Transverse colon (tissue), 4 donors: ENCODE results near the gene DNASE1. TPM values are rescaled to one million over a fixed set of nuclear protein-coding genes. Genes with fewer than 3 reads are reported as not detected.
"Not testable (repeated sequence)": the region's sequence is repeated elsewhere in the genome, so short reads cannot be mapped to it uniquely, and the experiment has no call there.

ENCODE experiments used
- DNase-seq: peaks from one replicate; pipeline ENCODE4 v3.0.0-alpha.2; 2019
- H3K27ac ChIP-seq, 4 donors: fragments of 200-600 bp; sonication (generic); 2 replicates each; pipeline ENCODE4 v1.5.1; 2016 to 2018; ENCODE audit warnings: inconsistent platforms in 4 of 4
- H3K27me3 ChIP-seq: fragments of 200-600 bp; sonication (generic); 2 replicates; pipeline ENCODE4 v1.5.1; 2017; ENCODE audit warnings: inconsistent platforms
- H3K36me3 ChIP-seq, 4 donors: fragments of 200-600 bp; sonication (generic); 2 replicates each; pipeline ENCODE4 v1.5.1; 2017 to 2019; ENCODE audit warnings: inconsistent platforms in 4 of 4
- H3K4me1 ChIP-seq, 4 donors: fragments of 200-600 bp; sonication (generic); 2 replicates each; pipeline ENCODE4 v1.5.1; 2017 to 2020; ENCODE audit warnings: inconsistent platforms in 4 of 4
- H3K4me3 ChIP-seq, 4 donors: fragments of 200-600 bp; sonication (generic); 1 replicate in 1 of 4; 2 replicates in 3 of 4; pipeline versions ENCODE4 v1.5.1 to v1.6.1; 2017 to 2019; ENCODE audit warnings: inconsistent platforms in 4 of 4
- H3K9me3 ChIP-seq, 2 donors: fragments of 200-600 bp; sonication (generic); 2 replicates each; pipeline ENCODE4 v1.5.1; 2017 to 2019; ENCODE audit warnings: inconsistent platforms in 2 of 2
- EP300 ChIP-seq: sonication (generic); formaldehyde crosslinking; IDR thresholded peaks from one replicate; pipeline ENCODE4 v1.6.1; 2017; ENCODE audit warnings: antibody characterized with exemption, low read depth
- POLR2A ChIP-seq: fragments of 450-650 bp; IDR thresholded peaks from one replicate; pipeline ENCODE4 v1.6.1; 2016; ENCODE audit warnings: antibody characterized with exemption, mild to moderate bottlenecking, moderate library complexity
- POLR2AphosphoS5 ChIP-seq, 3 donors: sonication (generic); formaldehyde crosslinking; IDR thresholded peaks; one replicate each; pipeline ENCODE4 v1.6.1; 2016; ENCODE audit warnings: antibody characterized with exemption in 3 of 3
- WGBS, 2 donors: methylation state at CpG; one replicate each; pipeline ENCODE4 v1.1.5; 2018; ENCODE audit warnings: low coverage in 1 of 2; 5-methylcytosine and 5-hydroxymethylcytosine counted together
- in situ Hi-C, 4 donors: fragments of 200-750 bp; cut with MboI; loops; one replicate each; pipeline versions ENCODE4 v1.15.0 to v1.15.1; 2017; ENCODE audit warnings: low sequenced_read_pairs in 3 of 4, low pct_ligation_motif_present in 1 of 4, low pct_unique_long_range_greater_than_20kb in 1 of 4
- intact Hi-C: fragments of 100-400 bp; cut with DNase I; formaldehyde crosslinking; loops from one replicate; pipeline ENCODE4 v1.15.1; 2023; ENCODE audit warnings: low total_unique reads
- total RNA-seq, 4 donors: library from RNA; depleted of rRNA; stranded (reverse); fragments of >200 nt; gene quantifications; one replicate each; pipeline ENCODE4 v1.1.0, GENCODE V29; 2016
- TF ChIP-seq, protein P1 (sequence below), 5 experiments: fragments of 200-600 bp in 3 of 5; fragments of 450-650 bp in 2 of 5; sonication (generic) in 3 of 5; IDR thresholded peaks; 1 replicate in 2 of 5; 2 replicates in 3 of 5; pipeline ENCODE4 v1.5.1; 2016 to 2017; ENCODE audit warnings: antibody characterized with exemption in 5 of 5, inconsistent platforms in 3 of 5, mild to moderate bottlenecking in 2 of 5, moderate library complexity in 1 of 5

The DNASE1 gene
- total RNA-seq, 4 donors from 2014 or later: 27.3 to 139 (median 36.5) TPM

DNA sequence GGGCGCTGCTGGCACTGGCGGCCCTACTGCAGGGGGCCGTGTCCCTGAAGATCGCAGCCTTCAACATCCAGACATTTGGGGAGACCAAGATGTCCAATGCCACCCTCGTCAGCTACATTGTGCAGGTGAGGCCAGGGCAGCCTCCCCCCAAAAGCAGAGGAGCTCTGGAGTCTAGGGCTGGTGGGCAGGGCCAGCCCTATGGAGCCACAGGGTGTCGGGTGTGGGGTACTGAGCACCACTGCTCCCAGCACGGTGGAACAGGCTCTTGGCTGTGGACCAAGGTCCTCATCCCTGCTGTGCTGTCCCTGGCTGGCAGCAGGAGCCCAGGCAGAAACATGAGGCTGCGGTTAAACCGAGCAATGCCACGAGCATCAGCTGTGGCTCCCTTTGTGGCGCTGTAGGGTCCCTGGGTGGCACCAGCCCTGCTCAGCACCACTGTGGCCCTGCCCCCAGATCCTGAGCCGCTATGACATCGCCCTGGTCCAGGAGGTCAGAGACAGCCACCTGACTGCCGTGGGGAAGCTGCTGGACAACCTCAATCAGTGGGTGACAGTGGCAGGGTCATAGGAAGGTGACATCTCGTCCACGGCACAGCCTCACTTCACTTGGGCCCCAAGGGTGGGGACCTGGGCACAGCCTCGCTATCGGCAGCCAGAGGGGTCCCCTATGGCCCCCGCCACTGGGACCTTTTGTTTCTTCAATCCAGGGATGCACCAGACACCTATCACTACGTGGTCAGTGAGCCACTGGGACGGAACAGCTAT, 1.1 kb downstream of the DNASE1 start:
- in situ Hi-C loops: no loop called here
- no peak for TF ChIP-seq POLR2A
- TF ChIP-seq, protein P1, sequence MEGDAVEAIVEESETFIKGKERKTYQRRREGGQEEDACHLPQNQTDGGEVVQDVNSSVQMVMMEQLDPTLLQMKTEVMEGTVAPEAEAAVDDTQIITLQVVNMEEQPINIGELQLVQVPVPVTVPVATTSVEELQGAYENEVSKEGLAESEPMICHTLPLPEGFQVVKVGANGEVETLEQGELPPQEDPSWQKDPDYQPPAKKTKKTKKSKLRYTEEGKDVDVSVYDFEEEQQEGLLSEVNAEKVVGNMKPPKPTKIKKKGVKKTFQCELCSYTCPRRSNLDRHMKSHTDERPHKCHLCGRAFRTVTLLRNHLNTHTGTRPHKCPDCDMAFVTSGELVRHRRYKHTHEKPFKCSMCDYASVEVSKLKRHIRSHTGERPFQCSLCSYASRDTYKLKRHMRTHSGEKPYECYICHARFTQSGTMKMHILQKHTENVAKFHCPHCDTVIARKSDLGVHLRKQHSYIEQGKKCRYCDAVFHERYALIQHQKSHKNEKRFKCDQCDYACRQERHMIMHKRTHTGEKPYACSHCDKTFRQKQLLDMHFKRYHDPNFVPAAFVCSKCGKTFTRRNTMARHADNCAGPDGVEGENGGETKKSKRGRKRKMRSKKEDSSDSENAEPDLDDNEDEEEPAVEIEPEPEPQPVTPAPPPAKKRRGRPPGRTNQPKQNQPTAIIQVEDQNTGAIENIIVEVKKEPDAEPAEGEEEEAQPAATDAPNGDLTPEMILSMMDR (IDR thresholded peaks at IDR 0.05): no peak
- TF ChIP-seq EP300: no peak
- no peak for TF ChIP-seq POLR2AphosphoS5 (IDR thresholded peaks at IDR 0.05)

DNA sequence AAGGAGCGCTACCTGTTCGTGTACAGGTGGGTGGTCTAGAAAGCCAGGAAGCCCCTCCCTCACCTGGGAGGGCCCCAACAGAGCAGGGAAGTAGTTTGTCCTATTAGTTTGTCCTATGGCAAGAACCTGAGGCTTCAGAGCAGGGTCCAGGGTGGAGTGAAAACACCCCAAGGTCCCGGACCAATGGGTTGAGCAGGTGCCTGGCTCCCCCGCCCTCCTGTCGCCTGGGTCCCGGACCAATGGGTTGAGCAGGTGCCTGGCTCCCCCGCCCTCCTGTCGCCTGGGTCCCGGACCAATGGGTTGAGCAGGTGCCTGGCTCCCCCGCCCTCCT, 1.6 kb downstream of the DNASE1 start:
- intact Hi-C loops, H3K4me3 ChIP-seq: not testable (repeated sequence)

More for the DNA sequence above, 1.1 kb downstream of the DNASE1 start:
- no peaks in the 10 kb centered on the region for H3K9me3 ChIP-seq
- no peak for DNase-seq
- H3K4me3 ChIP-seq: no peak overlapping the region
- peaks cover 0 to 22% (median 3%) of the 10 kb centered on the region in 4 donors for H3K36me3 ChIP-seq
- intact Hi-C loops: no loop called here
- 85% methylated on average over 17 of the region's 21 CpGs; no CpG with 5 or more reads in 1 of the 2 donors for WGBS, 2 donors
- H3K4me1 ChIP-seq: peaks cover 0 to 13% (median 6%) of the 10 kb centered on the region in 4 donors
- no peaks in the 10 kb centered on the region for H3K27me3 ChIP-seq
- H3K27ac ChIP-seq: peak overlapping the region in 1 of 4 donors; percentile 63

GRCh38 chr16:3656491-3657468, 2.3 kb downstream of the DNASE1 start:
- Histone ChIP-seq H3K4me1 (peaks cover 0 to 13% (median 6%) of the 10 kb centered on the region in 4 donors), H3K4me3 (no peak overlapping the region), H3K27ac (no peak overlapping the region), H3K9me3 (no peaks in the 10 kb centered on the region), H3K27me3 (no peaks in the 10 kb centered on the region), H3K36me3 (peaks cover 0 to 22% (median 3%) of the 10 kb centered on the region in 4 donors)
- intact Hi-C loops: no loop called here
- TF ChIP-seq POLR2AphosphoS5 (IDR thresholded peaks at IDR 0.05): no peak
- TF ChIP-seq, protein P1 (IDR thresholded peaks at IDR 0.05): no peak
- TF ChIP-seq POLR2A: no peak
- no peak for TF ChIP-seq EP300
- DNase-seq: no peak
- in situ Hi-C loops: no loop called here
- 93% methylated on average over 39 of the region's 42 CpGs; no CpG with 5 or more reads in 1 of the 2 donors for WGBS, 2 donors

More for the DNA sequence above, 1.6 kb downstream of the DNASE1 start:
- peaks cover 0 to 13% (median 6%) of the 10 kb centered on the region in 4 donors for H3K4me1 ChIP-seq
- H3K27me3 ChIP-seq, in situ Hi-C loops, H3K27ac ChIP-seq, H3K9me3 ChIP-seq, DNase-seq: not testable (repeated sequence)
- peaks cover 0 to 22% (median 3%) of the 10 kb centered on the region in 4 donors for H3K36me3 ChIP-seq
- 91% methylated on average over 3 of the region's 10 CpGs; no CpG with 5 or more reads in 1 of the 2 donors for WGBS, 2 donors

- DNase-seq: no peak
- Histone ChIP-seq H3K9me3 (no peaks in the 10 kb centered on the region), H3K36me3 (peaks cover 0 to 34% (median 3%) of the 10 kb centered on the region in 4 donors), H3K4me1 (peaks cover 0 to 9% (median 4%) of the 10 kb centered on the region in 4 donors), H3K27me3 (no peaks in the 10 kb centered on the region), H3K4me3 (no peak overlapping the region), H3K27ac (no peak overlapping the region)
- WGBS, 2 donors: 49 to 79% methylated on average over 3 of the region's 3 CpGs
- TF ChIP-seq POLR2A (no peak), POLR2AphosphoS5 (IDR thresholded peaks at IDR 0.05) (no peak), EP300 (no peak)
- TF ChIP-seq, protein P1 (IDR thresholded peaks at IDR 0.05): no peak
- intact Hi-C loops: no loop called here
- in situ Hi-C loops: no loop called here
These were observed 4.8 kb downstream of the DNASE1 start for GRCh38 chr16:3659251-3659650.
